ENCODE measurements around the gene RCN2. TPM values are rescaled to one million over a fixed set of nuclear protein-coding genes. Genes with fewer than 3 reads are reported as not detected.
"Not testable (repeated sequence)": the region's sequence is repeated elsewhere in the genome, so short reads cannot be mapped to it uniquely, and the experiment has no call there.

RCN2 gene
- 108 TPM for total RNA-seq
- polyA plus RNA-seq, result 42.9 TPM

- H3K36me3 ChIP-seq (ENCODE audit: insufficient read depth), result no peaks in the 10 kb centered on the region
- H3K27ac ChIP-seq (ENCODE audit: low read depth), result peak within 1 kb of the TSS; percentile 79
- under 1% methylated on average over 96 of the region's 96 CpGs for WGBS
- peak; percentile 85 for DNase-seq (ENCODE audit: extremely low spot score)
- H3K4me1 ChIP-seq (ENCODE audit: insufficient read depth), result no peaks in the 10 kb centered on the region
- peak within 1 kb of the TSS; percentile 95 for H3K4me3 ChIP-seq (ENCODE audit: low read depth, low read length)
These were observed at the start of gene RCN2 for GRCh38 chr15:76931397-76932134. Gene RCN2 (plus strand): TSS chr15:76931749. CDS start chr15:76931842, 93 bp downstream.

DNA sequence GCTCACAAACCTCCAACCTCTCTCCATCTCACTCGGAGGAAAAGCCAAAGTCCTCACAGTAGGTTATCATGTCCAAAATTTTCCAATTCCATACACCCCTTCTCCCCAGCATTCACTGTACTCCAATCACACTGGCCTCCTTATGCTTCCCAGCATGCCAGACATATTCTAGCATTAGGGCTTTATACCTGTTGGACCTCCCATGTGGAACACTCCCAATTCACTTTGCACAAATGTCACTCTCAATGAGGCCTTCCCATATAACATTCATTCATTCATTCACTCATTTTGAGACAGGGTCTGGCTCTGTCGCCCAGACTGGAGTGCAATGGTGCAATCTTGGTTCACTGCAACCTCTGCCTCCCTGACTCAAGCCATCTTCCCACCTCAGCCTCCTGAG, 46.3 kb upstream of the RCN2 start:
- H3K4me3 ChIP-seq (ENCODE audit: low read depth, low read length), result no peak overlapping the region
- 99% methylated on average over 2 of the region's 2 CpGs for WGBS
- DNase-seq (ENCODE audit: extremely low spot score), result no peak
- no peaks in the 10 kb centered on the region for H3K4me1 ChIP-seq (ENCODE audit: insufficient read depth)
- no peaks in the 10 kb centered on the region for H3K36me3 ChIP-seq (ENCODE audit: insufficient read depth)
- H3K27ac ChIP-seq (ENCODE audit: low read depth), result no peak overlapping the region

GRCh38 chr15:76887280-76888141, 44.0 kb upstream of the RCN2 start:
- H3K4me1 ChIP-seq (ENCODE audit: insufficient read depth); H3K27ac ChIP-seq (ENCODE audit: low read depth); H3K36me3 ChIP-seq (ENCODE audit: insufficient read depth); DNase-seq (ENCODE audit: extremely low spot score); H3K4me3 ChIP-seq (ENCODE audit: low read depth, low read length): not testable (repeated sequence)
- 92% methylated on average over 14 of the region's 14 CpGs for WGBS

GRCh38 chr15:76892836-76893235, 38.7 kb upstream of the RCN2 start:
- 95% methylated on average over 5 of the region's 5 CpGs for WGBS

DNA sequence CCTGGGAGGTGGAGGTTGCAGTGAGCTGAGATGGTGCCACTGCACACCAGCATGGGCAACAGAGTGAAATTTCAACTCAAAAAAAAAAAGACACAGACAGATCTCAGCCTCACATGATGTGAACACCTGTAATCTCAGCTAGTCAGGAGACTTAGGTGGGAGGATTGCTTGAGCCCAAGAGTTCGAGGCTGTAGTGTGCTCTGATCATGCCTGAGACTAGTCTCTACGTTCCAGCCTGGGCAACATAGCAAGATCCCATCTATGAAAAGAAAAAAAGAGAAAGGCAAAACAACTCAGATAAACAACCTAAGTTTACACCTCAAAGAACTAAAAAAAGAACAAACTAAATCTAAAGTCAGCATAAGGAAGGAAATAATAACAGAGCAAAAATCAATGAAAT, 37.4 kb upstream of the RCN2 start:
- WGBS, result 94% methylated on average over 2 of the region's 2 CpGs
- no peak for DNase-seq (ENCODE audit: extremely low spot score)
- no peak overlapping the region for H3K4me3 ChIP-seq (ENCODE audit: low read depth, low read length)
- no peak overlapping the region for H3K27ac ChIP-seq (ENCODE audit: low read depth)
- H3K36me3 ChIP-seq (ENCODE audit: insufficient read depth), result no peaks in the 10 kb centered on the region
- H3K4me1 ChIP-seq (ENCODE audit: insufficient read depth), result no peaks in the 10 kb centered on the region

More at GRCh38 chr15:76892836-76893235, 38.7 kb upstream of the RCN2 start:
- not testable (repeated sequence) for H3K36me3 ChIP-seq (ENCODE audit: insufficient read depth); H3K4me1 ChIP-seq (ENCODE audit: insufficient read depth); H3K27ac ChIP-seq (ENCODE audit: low read depth); DNase-seq (ENCODE audit: extremely low spot score); H3K4me3 ChIP-seq (ENCODE audit: low read depth, low read length)

DNA sequence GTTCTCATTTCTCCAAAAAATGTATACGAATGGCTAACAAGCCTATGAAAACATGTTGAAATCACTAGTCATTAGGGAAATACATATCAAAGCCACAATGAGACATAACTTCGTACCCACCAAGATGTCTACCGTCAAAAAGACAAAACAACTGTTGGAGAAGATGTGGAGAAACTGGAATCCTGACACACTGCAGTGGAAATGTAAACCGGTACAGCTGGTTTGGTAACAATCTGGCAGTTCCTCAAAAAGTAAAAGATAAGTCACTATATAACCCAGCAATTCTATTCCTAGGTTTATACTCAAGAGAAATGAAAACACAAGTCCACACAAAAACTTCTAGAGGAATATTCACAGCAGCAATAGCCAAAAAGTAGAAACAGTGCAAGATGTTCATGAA, 33.4 kb upstream of the RCN2 start:
- H3K36me3 ChIP-seq (ENCODE audit: insufficient read depth), result no peaks in the 10 kb centered on the region
- no peak overlapping the region for H3K27ac ChIP-seq (ENCODE audit: low read depth)
- 93% methylated on average over 4 of the region's 4 CpGs for WGBS
- no peak for DNase-seq (ENCODE audit: extremely low spot score)
- H3K4me1 ChIP-seq (ENCODE audit: insufficient read depth), result no peaks in the 10 kb centered on the region
- no peak overlapping the region for H3K4me3 ChIP-seq (ENCODE audit: low read depth, low read length)

- WGBS, result 97% methylated on average over 39 of the region's 39 CpGs
- not testable (repeated sequence) for H3K27ac ChIP-seq (ENCODE audit: low read depth); DNase-seq (ENCODE audit: extremely low spot score); H3K4me1 ChIP-seq (ENCODE audit: insufficient read depth); H3K4me3 ChIP-seq (ENCODE audit: low read depth, low read length); H3K36me3 ChIP-seq (ENCODE audit: insufficient read depth)
These were observed 32.2 kb upstream of the RCN2 start for GRCh38 chr15:76899176-76899930.

GRCh38 chr15:76899931-76900310, 31.6 kb upstream of the RCN2 start:
- not testable (repeated sequence) for H3K36me3 ChIP-seq (ENCODE audit: insufficient read depth)
- 70% methylated on average over 2 of the region's 6 CpGs for WGBS

DNA sequence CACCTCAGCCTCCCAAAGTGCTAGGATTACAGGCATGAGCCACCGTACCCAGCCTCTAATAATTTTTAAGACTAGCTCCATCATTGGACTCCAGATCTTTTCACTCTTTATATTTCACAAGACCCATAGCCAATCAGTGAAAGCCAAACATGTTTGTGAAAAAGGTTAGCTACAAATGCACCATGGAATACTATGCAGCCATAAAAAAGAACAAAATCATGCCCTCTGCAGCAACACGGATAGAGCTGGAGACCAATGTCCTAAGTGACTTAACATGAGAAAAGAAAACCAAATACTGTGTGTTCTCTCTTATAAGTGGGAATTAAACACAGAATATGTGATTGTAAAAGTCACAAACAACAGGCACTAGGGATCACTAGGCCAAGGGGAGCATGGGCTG, 29.6 kb upstream of the RCN2 start:
- H3K4me1 ChIP-seq (ENCODE audit: insufficient read depth), result no peaks in the 10 kb centered on the region
- H3K4me3 ChIP-seq (ENCODE audit: low read depth, low read length), result no peak overlapping the region
- no peak for DNase-seq (ENCODE audit: extremely low spot score)
- no peak overlapping the region for H3K27ac ChIP-seq (ENCODE audit: low read depth)
- H3K36me3 ChIP-seq (ENCODE audit: insufficient read depth), result no peaks in the 10 kb centered on the region
- WGBS, result 97% methylated on average over 2 of the region's 2 CpGs

More at GRCh38 chr15:76899931-76900310, 31.6 kb upstream of the RCN2 start:
- not testable (repeated sequence) for H3K27ac ChIP-seq (ENCODE audit: low read depth); H3K4me1 ChIP-seq (ENCODE audit: insufficient read depth); DNase-seq (ENCODE audit: extremely low spot score); H3K4me3 ChIP-seq (ENCODE audit: low read depth, low read length)

- no peak overlapping the region for H3K27ac ChIP-seq (ENCODE audit: low read depth)
- H3K4me1 ChIP-seq (ENCODE audit: insufficient read depth), result no peaks in the 10 kb centered on the region
- no peak for DNase-seq (ENCODE audit: extremely low spot score)
- no peak overlapping the region for H3K4me3 ChIP-seq (ENCODE audit: low read depth, low read length)
- H3K36me3 ChIP-seq (ENCODE audit: insufficient read depth), result no peaks in the 10 kb centered on the region
These were observed 28.3 kb upstream of the RCN2 start for GRCh38 chr15:76903251-76903681.

- DNase-seq (ENCODE audit: extremely low spot score), result no peak
- peak overlapping the region; percentile 85 for H3K27ac ChIP-seq (ENCODE audit: low read depth)
- 2% methylated on average over 29 of the region's 29 CpGs for WGBS
- H3K4me1 ChIP-seq (ENCODE audit: insufficient read depth), result no peaks in the 10 kb centered on the region
- no peaks in the 10 kb centered on the region for H3K36me3 ChIP-seq (ENCODE audit: insufficient read depth)
- peak overlapping the region; percentile 87 for H3K4me3 ChIP-seq (ENCODE audit: low read depth, low read length)
These were observed 27.0 kb upstream of the RCN2 start for GRCh38 chr15:76904461-76905012.

DNA sequence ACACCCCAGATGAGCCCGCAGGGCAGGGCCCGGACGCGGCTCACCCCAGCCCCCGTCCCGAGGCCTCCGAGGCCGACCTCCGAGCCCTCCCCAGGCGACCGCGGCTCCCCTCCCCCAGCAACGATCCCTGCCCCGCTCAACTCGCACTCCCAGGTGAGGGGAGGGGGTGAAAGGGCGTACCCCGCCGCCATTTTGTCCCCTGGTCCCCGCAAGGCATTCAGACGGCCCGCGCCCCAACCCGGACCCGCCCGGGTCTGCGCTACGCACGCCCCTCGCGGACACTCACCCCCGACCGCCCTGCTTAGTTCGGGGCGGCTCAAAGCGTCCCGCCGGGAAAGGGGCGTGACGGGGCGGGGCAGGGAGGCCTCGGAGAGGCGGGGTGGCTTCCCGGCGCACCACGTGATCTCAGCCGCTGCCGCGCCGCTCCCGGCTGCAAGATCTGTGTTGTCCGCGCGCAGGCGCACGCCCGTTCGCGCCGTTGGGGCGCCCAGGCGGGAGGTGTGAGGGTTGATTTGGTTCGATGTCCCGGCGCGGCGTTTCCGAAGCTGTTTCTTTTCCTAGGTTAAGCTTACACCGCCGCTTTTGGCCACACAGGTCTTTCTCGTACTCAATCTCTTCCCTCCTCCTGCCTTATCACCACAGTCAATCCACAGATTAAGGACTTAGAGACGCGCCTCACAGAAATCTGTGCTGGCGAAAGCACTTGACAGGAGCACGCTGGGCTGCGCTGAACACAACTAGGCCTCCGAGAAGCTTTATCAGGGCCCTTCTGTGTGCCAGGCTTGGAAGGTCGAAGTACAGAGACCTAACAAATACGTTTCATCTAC, 26.3 kb upstream of the RCN2 start, which contains the start of gene SCAPER:
Gene SCAPER, minus strand, starts transcription at position 328 of the 827 bp plus-strand sequence. CDS start 21,523 bp downstream, outside the sequence.
- H3K27ac ChIP-seq (ENCODE audit: low read depth), result peak within 1 kb of the TSS; percentile 85
- H3K4me1 ChIP-seq (ENCODE audit: insufficient read depth), result no peaks in the 10 kb centered on the region
- DNase-seq (ENCODE audit: extremely low spot score), result peak; percentile 70
- no peaks in the 10 kb centered on the region for H3K36me3 ChIP-seq (ENCODE audit: insufficient read depth)
- peak within 1 kb of the TSS; percentile 87 for H3K4me3 ChIP-seq (ENCODE audit: low read depth, low read length)
- WGBS, result under 1% methylated on average over 78 of the region's 78 CpGs

Data from urinary bladder (tissue), 4 donors.